ENCODE results near the gene PNPLA3. TPM values are rescaled to one million over a fixed set of nuclear protein-coding genes. Genes with fewer than 3 reads are reported as not detected.

The PNPLA3 gene
- total and polyA plus RNA-seq, 7 experiments from 2014 or later = 0.19 to 0.29 TPM; not detected in 5

GRCh38 chr22:43921370-43921769 is 2.2 kb upstream of the PNPLA3 start:
- Histone ChIP-seq H3K27me3 (ENCODE audit: control insufficient read depth in 2 of 2, insufficient read depth in 2 of 2, low read length in 2 of 2) (no peaks in the 10 kb centered on the region), H3K9me3 (ENCODE audit: control insufficient read depth in 2 of 3, low read length in 3 of 3) (no peaks in the 10 kb centered on the region), H3K36me3 (ENCODE audit: control insufficient read depth in 2 of 3, insufficient read depth in 3 of 3, low read length in 3 of 3) (no peaks in the 10 kb centered on the region), H3K27ac (ENCODE audit: low read depth, low read length) (no peak overlapping the region), H3K4me3 (ENCODE audit: low read length) (no peak overlapping the region), H3K4me1 (ENCODE audit: control insufficient read depth in 2 of 2, insufficient read depth in 2 of 2, low read length in 2 of 2) (peaks cover 0 to 3% of the 10 kb centered on the region in 2 donors)
- DNase-seq = no peak
- H3K4me1 Mint-ChIP-seq = peaks cover 4 to 6% (median 5%) of the 10 kb centered on the region in 7 donors
- ATAC-seq = no peak
- ChIA-PET POLR2A (no interaction called here), CTCF (interaction anchor here (0.6 kb wide), 1 partner anchor 156 kb away, joined by 3 read pairs; no protein-coding TSS in a partner anchor)
- H3K4me3 Mint-ChIP-seq = no peak overlapping the region
- peaks cover 11 to 37% (median 17%) of the 10 kb centered on the region in 5 donors for H3K27me3 Mint-ChIP-seq
- H3K27ac Mint-ChIP-seq = no peak overlapping the region
- H3K36me3 Mint-ChIP-seq = no peaks in the 10 kb centered on the region
- peaks cover 0 to 1% (median 0%) of the 10 kb centered on the region in 11 donors for H3K9me3 Mint-ChIP-seq
- intact Hi-C loops (cut with micrococcal nuclease) = loop anchor here in 1 of 2 donors (10.0 kb wide), 1 partner anchor 107 kb away; the partner anchor contains the start of gene EFCAB6

DNA sequence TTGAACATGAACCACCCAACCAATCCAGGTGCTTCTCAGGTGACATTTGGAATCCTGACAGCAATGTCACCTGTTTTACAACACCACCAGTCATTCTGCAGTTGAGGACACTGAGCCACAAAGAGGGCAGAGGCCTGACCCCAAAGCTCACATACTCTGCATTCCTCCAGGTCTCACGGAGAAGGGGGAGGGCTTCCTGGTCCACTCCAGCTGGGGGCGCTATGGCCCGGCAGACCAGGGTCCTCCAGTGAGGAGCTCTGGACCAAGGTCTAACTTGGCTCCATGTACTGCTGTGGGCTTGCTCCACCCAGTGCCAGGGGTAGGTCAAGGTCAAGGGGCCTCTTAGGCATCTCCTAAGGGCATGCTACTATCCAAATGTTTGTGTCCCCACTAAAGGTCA is 1.5 kb upstream of the PNPLA3 start:
- Histone ChIP-seq H3K9me3 (ENCODE audit: control insufficient read depth in 2 of 3, low read length in 3 of 3) (no peaks in the 10 kb centered on the region), H3K4me3 (ENCODE audit: low read length) (no peak overlapping the region), H3K27me3 (ENCODE audit: control insufficient read depth in 2 of 2, insufficient read depth in 2 of 2, low read length in 2 of 2) (no peaks in the 10 kb centered on the region), H3K36me3 (ENCODE audit: control insufficient read depth in 2 of 3, insufficient read depth in 3 of 3, low read length in 3 of 3) (no peaks in the 10 kb centered on the region), H3K27ac (ENCODE audit: low read depth, low read length) (no peak overlapping the region), H3K4me1 (ENCODE audit: control insufficient read depth in 2 of 2, insufficient read depth in 2 of 2, low read length in 2 of 2) (peaks cover 0 to 3% of the 10 kb centered on the region in 2 donors)
- Mint-ChIP-seq H3K4me3 (peak overlapping the region in 5 of 10 donors; percentile 19 to 81 (median 35)), H3K4me1 (peaks cover 4 to 6% (median 5%) of the 10 kb centered on the region in 7 donors), H3K27ac (no peak overlapping the region), H3K9me3 (peaks cover 0 to 1% (median 0%) of the 10 kb centered on the region in 11 donors), H3K27me3 (peaks cover 6 to 37% (median 13%) of the 10 kb centered on the region in 5 donors), H3K36me3 (no peaks in the 10 kb centered on the region)
- intact Hi-C loops (cut with micrococcal nuclease) = loop anchor here in 1 of 2 donors (10.0 kb wide), 1 partner anchor 107 kb away; the partner anchor contains the start of gene EFCAB6
- ChIA-PET POLR2A (no interaction called here), CTCF (no interaction called here)
- no peak for ATAC-seq
- DNase-seq = no peak

DNA sequence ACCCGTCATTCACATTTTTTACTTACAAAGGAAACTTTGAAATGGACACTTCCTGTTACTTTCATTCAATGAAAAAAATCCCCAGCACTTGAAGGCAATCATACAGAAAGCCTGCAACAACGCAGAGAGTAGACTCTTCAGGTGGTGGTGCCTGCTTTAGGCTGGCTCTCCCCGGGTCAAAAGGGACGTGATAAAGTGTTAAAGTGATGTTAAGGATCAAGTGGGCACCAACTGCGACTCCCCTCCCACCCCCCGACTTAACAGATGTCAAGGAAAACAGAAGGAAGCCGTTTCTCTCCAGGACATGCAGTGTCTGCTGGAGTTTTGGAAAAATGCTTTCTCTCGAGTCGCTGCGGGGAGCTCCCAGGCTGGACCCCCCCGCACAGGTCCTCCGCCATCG is 414 bp upstream of the PNPLA3 start:
- peaks cover 4 to 37% (median 11%) of the 10 kb centered on the region in 5 donors for H3K27me3 Mint-ChIP-seq
- Histone ChIP-seq H3K4me3 (ENCODE audit: low read length) (peak overlapping the region; percentile 57), H3K27ac (ENCODE audit: low read depth, low read length) (no peak overlapping the region), H3K9me3 (ENCODE audit: control insufficient read depth in 2 of 3, low read length in 3 of 3) (no peaks in the 10 kb centered on the region), H3K36me3 (ENCODE audit: control insufficient read depth in 2 of 3, insufficient read depth in 3 of 3, low read length in 3 of 3) (no peaks in the 10 kb centered on the region), H3K27me3 (ENCODE audit: control insufficient read depth in 2 of 2, insufficient read depth in 2 of 2, low read length in 2 of 2) (no peaks in the 10 kb centered on the region), H3K4me1 (ENCODE audit: control insufficient read depth in 2 of 2, insufficient read depth in 2 of 2, low read length in 2 of 2) (peaks cover 0 to 3% of the 10 kb centered on the region in 2 donors)
- H3K36me3 Mint-ChIP-seq = no peaks in the 10 kb centered on the region
- H3K9me3 Mint-ChIP-seq = peaks cover 0 to 1% (median 0%) of the 10 kb centered on the region in 11 donors
- H3K4me1 Mint-ChIP-seq = peaks cover 4 to 6% (median 5%) of the 10 kb centered on the region in 7 donors
- ChIA-PET POLR2A (interaction anchor here (1.4 kb wide), 1 partner anchor 32 kb away, joined by 5 read pairs; the partner anchor contains the start of gene SAMM50), CTCF (no interaction called here)
- H3K27ac Mint-ChIP-seq = peak overlapping the region in 8 of 9 donors; percentile 12 to 89 (median 42)
- intact Hi-C loops (cut with micrococcal nuclease) = loop anchor here (1.0 to 10.0 kb wide), 3 partner anchors 32 to 111 kb away; partner anchors contain the start of genes EFCAB6 (in 2 of the 2) and SAMM50 (in 1 of the 2)
- peak overlapping the region; percentile 80 to 95 (median 88) for H3K4me3 Mint-ChIP-seq
- peak in 5 of 9 donors; percentile 4 to 29 (median 14) for DNase-seq
- peak; percentile 36 for ATAC-seq

- Mint-ChIP-seq H3K27ac (peak overlapping the region in 1 of 9 donors; percentile 70), H3K4me3 (peak overlapping the region; percentile 42 to 87 (median 66)), H3K36me3 (no peaks in the 10 kb centered on the region), H3K4me1 (peaks cover 4 to 6% (median 5%) of the 10 kb centered on the region in 7 donors), H3K9me3 (no peaks in the 10 kb centered on the region), H3K27me3 (peaks cover 4 to 33% (median 16%) of the 10 kb centered on the region in 5 donors)
- Histone ChIP-seq H3K27me3 (ENCODE audit: control insufficient read depth in 2 of 2, insufficient read depth in 2 of 2, low read length in 2 of 2) (no peaks in the 10 kb centered on the region), H3K36me3 (ENCODE audit: control insufficient read depth in 2 of 3, insufficient read depth in 3 of 3, low read length in 3 of 3) (no peaks in the 10 kb centered on the region), H3K4me3 (ENCODE audit: low read length) (no peak overlapping the region), H3K4me1 (ENCODE audit: control insufficient read depth in 2 of 2, insufficient read depth in 2 of 2, low read length in 2 of 2) (peaks cover 0 to 3% of the 10 kb centered on the region in 2 donors), H3K9me3 (ENCODE audit: control insufficient read depth in 2 of 3, low read length in 3 of 3) (no peaks in the 10 kb centered on the region), H3K27ac (ENCODE audit: low read depth, low read length) (no peak overlapping the region)
- CTCF ChIA-PET = no interaction called here
- ATAC-seq (no peak), DNase-seq (no peak)
- POLR2A ChIA-PET = no interaction called here
- intact Hi-C loops (cut with micrococcal nuclease) = loop anchor here in 1 of 2 donors (10.0 kb wide), 1 partner anchor 110 kb away; the partner anchor contains the start of gene EFCAB6
Measured at GRCh38 chr22:43924877-43925276, 1.3 kb downstream of the PNPLA3 start.

- H3K4me1 ChIP-seq (ENCODE audit: control insufficient read depth in 2 of 2, insufficient read depth in 2 of 2, low read length in 2 of 2) = peaks cover 0 to 3% of the 10 kb centered on the region in 2 donors
- Mint-ChIP-seq H3K4me1 (peaks cover 4 to 6% (median 5%) of the 10 kb centered on the region in 7 donors), H3K9me3 (no peaks in the 10 kb centered on the region), H3K27me3 (peaks cover 4 to 31% (median 15%) of the 10 kb centered on the region in 5 donors), H3K27ac (no peak overlapping the region), H3K4me3 (peak overlapping the region; percentile 40 to 86 (median 63)), H3K36me3 (no peaks in the 10 kb centered on the region)
- ATAC-seq = no peak
- H3K4me3 ChIP-seq (ENCODE audit: low read length) = no peak overlapping the region
- H3K27ac ChIP-seq (ENCODE audit: low read depth, low read length) = no peak overlapping the region
- intact Hi-C loops (cut with micrococcal nuclease) = loop anchor here in 1 of 2 donors (10.0 kb wide), 1 partner anchor 111 kb away; the partner anchor contains the start of gene EFCAB6
- H3K9me3 ChIP-seq (ENCODE audit: control insufficient read depth in 2 of 3, low read length in 3 of 3) = no peaks in the 10 kb centered on the region
- no peaks in the 10 kb centered on the region for H3K36me3 ChIP-seq (ENCODE audit: control insufficient read depth in 2 of 3, insufficient read depth in 3 of 3, low read length in 3 of 3)
- ChIA-PET POLR2A (no interaction called here), CTCF (interaction anchor here (0.7 kb wide), 1 partner anchor 26 kb away, joined by 4 read pairs; no protein-coding TSS in a partner anchor)
- no peaks in the 10 kb centered on the region for H3K27me3 ChIP-seq (ENCODE audit: control insufficient read depth in 2 of 2, insufficient read depth in 2 of 2, low read length in 2 of 2)
- no peak for DNase-seq
Measured at GRCh38 chr22:43925433-43926348, 2.1 kb downstream of the PNPLA3 start.

- no peak overlapping the region for H3K27ac ChIP-seq (ENCODE audit: low read depth, low read length)
- no peaks in the 10 kb centered on the region for H3K36me3 ChIP-seq (ENCODE audit: control insufficient read depth in 2 of 3, insufficient read depth in 3 of 3, low read length in 3 of 3)
- intact Hi-C loops (cut with micrococcal nuclease) = loop anchor here in 1 of 2 donors (10.0 kb wide), 1 partner anchor 112 kb away; the partner anchor contains the start of gene EFCAB6
- H3K9me3 ChIP-seq (ENCODE audit: control insufficient read depth in 2 of 3, low read length in 3 of 3) = no peaks in the 10 kb centered on the region
- Mint-ChIP-seq H3K4me1 (peaks cover 4 to 6% (median 5%) of the 10 kb centered on the region in 7 donors), H3K9me3 (no peaks in the 10 kb centered on the region), H3K27me3 (peaks cover 4 to 29% (median 11%) of the 10 kb centered on the region in 5 donors), H3K36me3 (no peaks in the 10 kb centered on the region), H3K27ac (no peak overlapping the region), H3K4me3 (peak overlapping the region in 2 of 10 donors; percentile 5 to 71)
- H3K4me1 ChIP-seq (ENCODE audit: control insufficient read depth in 2 of 2, insufficient read depth in 2 of 2, low read length in 2 of 2) = peaks cover 0 to 3% of the 10 kb centered on the region in 2 donors
- H3K27me3 ChIP-seq (ENCODE audit: control insufficient read depth in 2 of 2, insufficient read depth in 2 of 2, low read length in 2 of 2) = no peaks in the 10 kb centered on the region
- DNase-seq (no peak), ATAC-seq (no peak)
- H3K4me3 ChIP-seq (ENCODE audit: low read length) = no peak overlapping the region
- ChIA-PET POLR2A (no interaction called here), CTCF (no interaction called here)
Measured at GRCh38 chr22:43926349-43926710, 2.7 kb downstream of the PNPLA3 start.
